ENCODE measurements around the gene CCL22. TPM values are rescaled to one million over a fixed set of nuclear protein-coding genes. Genes with fewer than 3 reads are reported as not detected.

CCL22 gene
- total and polyA plus RNA-seq, 2 donors from 2014 or later: 1.3 TPM; not detected in 1

DNA sequence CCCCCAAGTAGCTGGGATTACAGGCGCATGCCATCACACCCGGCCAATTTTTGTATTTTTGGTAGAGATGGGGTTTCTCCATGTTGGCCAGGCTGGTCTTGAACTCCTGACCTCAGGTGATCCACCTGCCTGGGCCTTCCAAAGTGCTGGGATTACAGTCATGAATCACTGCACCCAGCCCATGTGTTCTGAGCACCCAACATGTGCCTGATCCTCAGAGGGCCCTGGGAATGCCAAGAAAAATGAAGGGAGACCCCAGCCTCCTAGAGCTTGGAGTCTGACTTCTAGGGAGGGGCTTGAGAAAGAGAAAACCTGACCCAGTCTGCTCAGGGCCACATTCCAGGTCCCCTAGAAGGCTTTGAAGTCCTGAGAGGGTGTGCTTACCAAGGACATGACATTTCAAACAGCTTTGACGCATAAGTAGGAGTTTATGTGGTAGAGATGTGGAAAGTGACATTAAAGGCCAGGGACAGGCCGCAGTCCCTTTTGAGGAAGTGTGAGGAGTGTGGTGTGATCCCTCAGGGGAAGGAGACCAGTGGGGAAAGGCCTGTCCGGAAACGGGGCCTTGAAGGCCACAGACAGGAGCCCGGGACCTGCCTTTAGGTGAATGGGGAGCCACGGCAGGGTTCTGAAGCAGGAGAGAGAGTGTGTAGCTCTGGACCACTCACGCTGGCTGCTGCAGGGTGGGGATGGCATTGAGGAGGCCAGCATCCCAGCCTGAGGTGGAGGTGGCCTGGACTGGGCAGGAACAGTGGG lies 1.1 kb upstream of the CCL22 start:
- Histone ChIP-seq H3K4me1 (ENCODE audit: control insufficient read depth in 2 of 3, insufficient read depth in 2 of 3, low read depth in 1 of 3, low read length in 3 of 3) (peaks cover 0 to 5% (median 2%) of the 10 kb centered on the region in 3 donors), H3K36me3 (ENCODE audit: control insufficient read depth in 2 of 3, insufficient read depth in 3 of 3, low read length in 3 of 3) (no peaks in the 10 kb centered on the region), H3K9me3 (ENCODE audit: control insufficient read depth in 2 of 3, insufficient read depth in 1 of 3, low read length in 3 of 3) (no peaks in the 10 kb centered on the region), H3K27me3 (ENCODE audit: control insufficient read depth, insufficient read depth, low read length) (no peaks in the 10 kb centered on the region), H3K27ac (ENCODE audit: low read depth in 2 of 2, low read length in 2 of 2) (no peak overlapping the region), H3K9ac (ENCODE audit: low read length in 3 of 3) (no peak overlapping the region), H3K4me3 (ENCODE audit: low read length in 3 of 3) (no peak overlapping the region)
- TF ChIP-seq, protein P1, sequence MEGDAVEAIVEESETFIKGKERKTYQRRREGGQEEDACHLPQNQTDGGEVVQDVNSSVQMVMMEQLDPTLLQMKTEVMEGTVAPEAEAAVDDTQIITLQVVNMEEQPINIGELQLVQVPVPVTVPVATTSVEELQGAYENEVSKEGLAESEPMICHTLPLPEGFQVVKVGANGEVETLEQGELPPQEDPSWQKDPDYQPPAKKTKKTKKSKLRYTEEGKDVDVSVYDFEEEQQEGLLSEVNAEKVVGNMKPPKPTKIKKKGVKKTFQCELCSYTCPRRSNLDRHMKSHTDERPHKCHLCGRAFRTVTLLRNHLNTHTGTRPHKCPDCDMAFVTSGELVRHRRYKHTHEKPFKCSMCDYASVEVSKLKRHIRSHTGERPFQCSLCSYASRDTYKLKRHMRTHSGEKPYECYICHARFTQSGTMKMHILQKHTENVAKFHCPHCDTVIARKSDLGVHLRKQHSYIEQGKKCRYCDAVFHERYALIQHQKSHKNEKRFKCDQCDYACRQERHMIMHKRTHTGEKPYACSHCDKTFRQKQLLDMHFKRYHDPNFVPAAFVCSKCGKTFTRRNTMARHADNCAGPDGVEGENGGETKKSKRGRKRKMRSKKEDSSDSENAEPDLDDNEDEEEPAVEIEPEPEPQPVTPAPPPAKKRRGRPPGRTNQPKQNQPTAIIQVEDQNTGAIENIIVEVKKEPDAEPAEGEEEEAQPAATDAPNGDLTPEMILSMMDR (IDR thresholded peaks at IDR 0.05; ENCODE audit: borderline replicate concordance, extremely low read depth, insufficient read depth): no peak
- DNase-seq (peak in 2 of 5 donors; percentile 20 to 39), FAIRE-seq (no peak)
- intact Hi-C loops (cut with DNase I): no loop called here

DNA sequence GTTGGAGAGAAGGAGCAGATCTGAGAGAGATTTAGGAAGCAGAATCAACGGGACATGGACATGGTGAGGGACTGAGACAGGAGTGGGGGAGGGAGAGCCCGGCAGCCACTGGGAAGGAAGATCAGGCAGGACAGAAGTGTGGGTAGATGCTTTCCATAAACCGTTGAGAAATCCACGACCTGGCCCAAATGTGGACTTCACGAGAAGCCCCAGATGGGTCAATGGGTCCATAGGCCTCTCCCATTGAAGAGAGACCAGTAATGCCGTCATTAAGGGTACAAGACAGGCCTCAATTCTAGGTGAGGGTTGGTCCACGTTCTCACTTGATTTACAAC lies 530 bp upstream of the CCL22 start:
- FAIRE-seq (no peak), DNase-seq (peak in 1 of 5 donors; percentile 31)
- no peak overlapping the region for H3K27ac ChIP-seq (ENCODE audit: low read depth in 2 of 2, low read length in 2 of 2)
- no peaks in the 10 kb centered on the region for H3K9me3 ChIP-seq (ENCODE audit: control insufficient read depth in 2 of 3, insufficient read depth in 1 of 3, low read length in 3 of 3)
- TF ChIP-seq, protein P1 (IDR thresholded peaks at IDR 0.05; ENCODE audit: borderline replicate concordance, extremely low read depth, insufficient read depth): no peak
- no peaks in the 10 kb centered on the region for H3K36me3 ChIP-seq (ENCODE audit: control insufficient read depth in 2 of 3, insufficient read depth in 3 of 3, low read length in 3 of 3)
- H3K9ac ChIP-seq (ENCODE audit: low read length in 3 of 3): no peak overlapping the region
- peaks cover 0 to 5% (median 2%) of the 10 kb centered on the region in 3 donors for H3K4me1 ChIP-seq (ENCODE audit: control insufficient read depth in 2 of 3, insufficient read depth in 2 of 3, low read depth in 1 of 3, low read length in 3 of 3)
- H3K27me3 ChIP-seq (ENCODE audit: control insufficient read depth, insufficient read depth, low read length): no peaks in the 10 kb centered on the region
- intact Hi-C loops (cut with DNase I): no loop called here
- H3K4me3 ChIP-seq (ENCODE audit: low read length in 3 of 3): no peak overlapping the region

DNA sequence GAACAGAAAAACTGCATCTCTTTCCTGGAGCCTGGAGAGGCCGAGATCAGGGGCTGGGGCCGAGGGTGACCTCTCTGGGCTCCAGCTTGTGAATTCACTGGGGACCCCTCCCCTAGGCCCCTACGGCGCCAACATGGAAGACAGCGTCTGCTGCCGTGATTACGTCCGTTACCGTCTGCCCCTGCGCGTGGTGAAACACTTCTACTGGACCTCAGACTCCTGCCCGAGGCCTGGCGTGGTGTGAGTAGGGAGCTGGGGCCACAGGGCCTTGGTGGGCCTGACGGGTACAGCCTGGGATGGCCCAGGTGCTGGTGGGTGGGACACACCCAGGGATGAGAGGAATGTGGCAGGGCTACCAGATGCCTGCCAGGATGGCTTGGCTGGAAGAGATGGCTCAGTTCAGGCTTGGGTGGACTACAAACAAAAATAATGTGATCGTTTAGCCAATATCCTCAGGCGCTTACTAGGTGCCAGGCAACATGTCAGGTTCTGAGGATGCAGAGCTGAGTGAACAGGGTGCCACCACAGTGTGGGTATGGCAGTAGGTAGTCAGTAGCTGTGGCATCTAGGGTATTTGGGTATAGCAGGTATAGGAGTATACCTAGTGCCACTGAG lies 1.8 kb downstream of the CCL22 start:
- H3K4me3 ChIP-seq (ENCODE audit: low read length in 3 of 3): no peak overlapping the region
- no peak for FAIRE-seq
- DNase-seq: peak in 1 of 5 donors; percentile 59
- no peaks in the 10 kb centered on the region for H3K36me3 ChIP-seq (ENCODE audit: control insufficient read depth in 2 of 3, insufficient read depth in 3 of 3, low read length in 3 of 3)
- H3K27me3 ChIP-seq (ENCODE audit: control insufficient read depth, insufficient read depth, low read length): no peaks in the 10 kb centered on the region
- intact Hi-C loops (cut with DNase I): no loop called here
- H3K27ac ChIP-seq (ENCODE audit: low read depth in 2 of 2, low read length in 2 of 2): no peak overlapping the region
- TF ChIP-seq, protein P1 (IDR thresholded peaks at IDR 0.05; ENCODE audit: borderline replicate concordance, extremely low read depth, insufficient read depth): no peak
- H3K9me3 ChIP-seq (ENCODE audit: control insufficient read depth in 2 of 3, insufficient read depth in 1 of 3, low read length in 3 of 3): no peaks in the 10 kb centered on the region
- H3K4me1 ChIP-seq (ENCODE audit: control insufficient read depth in 2 of 3, insufficient read depth in 2 of 3, low read depth in 1 of 3, low read length in 3 of 3): peaks cover 0 to 5% (median 2%) of the 10 kb centered on the region in 3 donors
- H3K9ac ChIP-seq (ENCODE audit: low read length in 3 of 3): no peak overlapping the region
